ENCODE results near the gene GPRC5D.

GRCh38 chr12:12997156-12997555, 45.2 kb upstream of the GPRC5D start:
- TF ChIP-seq, protein P1, sequence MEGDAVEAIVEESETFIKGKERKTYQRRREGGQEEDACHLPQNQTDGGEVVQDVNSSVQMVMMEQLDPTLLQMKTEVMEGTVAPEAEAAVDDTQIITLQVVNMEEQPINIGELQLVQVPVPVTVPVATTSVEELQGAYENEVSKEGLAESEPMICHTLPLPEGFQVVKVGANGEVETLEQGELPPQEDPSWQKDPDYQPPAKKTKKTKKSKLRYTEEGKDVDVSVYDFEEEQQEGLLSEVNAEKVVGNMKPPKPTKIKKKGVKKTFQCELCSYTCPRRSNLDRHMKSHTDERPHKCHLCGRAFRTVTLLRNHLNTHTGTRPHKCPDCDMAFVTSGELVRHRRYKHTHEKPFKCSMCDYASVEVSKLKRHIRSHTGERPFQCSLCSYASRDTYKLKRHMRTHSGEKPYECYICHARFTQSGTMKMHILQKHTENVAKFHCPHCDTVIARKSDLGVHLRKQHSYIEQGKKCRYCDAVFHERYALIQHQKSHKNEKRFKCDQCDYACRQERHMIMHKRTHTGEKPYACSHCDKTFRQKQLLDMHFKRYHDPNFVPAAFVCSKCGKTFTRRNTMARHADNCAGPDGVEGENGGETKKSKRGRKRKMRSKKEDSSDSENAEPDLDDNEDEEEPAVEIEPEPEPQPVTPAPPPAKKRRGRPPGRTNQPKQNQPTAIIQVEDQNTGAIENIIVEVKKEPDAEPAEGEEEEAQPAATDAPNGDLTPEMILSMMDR (IDR thresholded peaks at IDR 0.05), result no peak
- TF ChIP-seq POLR2A (IDR thresholded peaks at IDR 0.05) (no peak), POLR2AphosphoS5 (IDR thresholded peaks at IDR 0.05) (no peak)
